ENCODE results near the gene C1QTNF9B. TPM values are rescaled to one million over a fixed set of nuclear protein-coding genes. Genes with fewer than 3 reads are reported as not detected.
A peak's percentile ranks its signal among the peaks of the same experiment; 100 is the strongest.
"Not testable (repeated sequence)": the region's sequence is repeated elsewhere in the genome, so short reads cannot be mapped to it uniquely, and the experiment has no call there.

C1QTNF9B gene
- total RNA-seq, 1 donor from 2014 or later = 4.1 TPM

- intact Hi-C loops (cut with micrococcal nuclease) = no loop called here
- DNase-seq (no peak), ATAC-seq (no peak)
Measured at GRCh38 chr13:23901365-23901764, 4.1 kb upstream of the C1QTNF9B start.

- intact Hi-C loops (cut with micrococcal nuclease) = no loop called here
- peak; percentile 50 for ATAC-seq
- DNase-seq = no peak
Measured at GRCh38 chr13:23899555-23899954, 2.3 kb upstream of the C1QTNF9B start.

- intact Hi-C loops (cut with micrococcal nuclease) = no loop called here
- ATAC-seq (no peak), DNase-seq (no peak)
Measured at GRCh38 chr13:23898101-23898500, 799 bp upstream of the C1QTNF9B start.

- DNase-seq; intact Hi-C loops (cut with micrococcal nuclease); ATAC-seq: not testable (repeated sequence)
Measured at GRCh38 chr13:23894746-23895145, 2.6 kb downstream of the C1QTNF9B start.

- intact Hi-C loops (cut with micrococcal nuclease); ATAC-seq; DNase-seq: not testable (repeated sequence)
Measured at GRCh38 chr13:23893791-23894190, 3.5 kb downstream of the C1QTNF9B start.

- ATAC-seq (no peak), DNase-seq (no peak)
- intact Hi-C loops (cut with micrococcal nuclease) = no loop called here
Measured at GRCh38 chr13:23889615-23890607, 7.4 kb downstream of the C1QTNF9B start.

GRCh38 chr13:23888658-23889614 is 8.4 kb downstream of the C1QTNF9B start, which contains the start of gene MIPEP:
MIPEP (minus strand) TSS chr13:23889400; CDS start chr13:23889320, 80 bp downstream.
- intact Hi-C loops (cut with micrococcal nuclease) = no loop called here
- DNase-seq (peak; percentile 96), ATAC-seq (peak; percentile 99)

GRCh38 chr13:23884361-23884760 is 12.9 kb downstream of the C1QTNF9B start:
- DNase-seq; intact Hi-C loops (cut with micrococcal nuclease); ATAC-seq: not testable (repeated sequence)

- ATAC-seq = no peak
- intact Hi-C loops (cut with micrococcal nuclease) = no loop called here
- DNase-seq = no peak
Measured at GRCh38 chr13:23883255-23883654, 14.0 kb downstream of the C1QTNF9B start.

GRCh38 chr13:23881402-23881800 is 15.9 kb downstream of the C1QTNF9B start:
- intact Hi-C loops (cut with micrococcal nuclease); DNase-seq; ATAC-seq: not testable (repeated sequence)

- intact Hi-C loops (cut with micrococcal nuclease); DNase-seq; ATAC-seq: not testable (repeated sequence)
Measured at GRCh38 chr13:23880493-23881401, 16.6 kb downstream of the C1QTNF9B start.

GRCh38 chr13:23877286-23877685 is 20.0 kb downstream of the C1QTNF9B start:
- ATAC-seq = no peak
- intact Hi-C loops (cut with micrococcal nuclease) = loop anchor here (10.0 kb wide), 1 partner anchor 162 kb away; no protein-coding TSS in a partner anchor
- no peak for DNase-seq

- DNase-seq (no peak), ATAC-seq (no peak)
- intact Hi-C loops (cut with micrococcal nuclease) = loop anchor here (10.0 kb wide), 1 partner anchor 161 kb away; no protein-coding TSS in a partner anchor
Measured at GRCh38 chr13:23876265-23876664, 21.0 kb downstream of the C1QTNF9B start.

- peak; percentile 41 for ATAC-seq
- intact Hi-C loops (cut with micrococcal nuclease) = loop anchor here (5.0 to 10.0 kb wide), 2 partner anchors 157 to 404 kb away; no protein-coding TSS in a partner anchor
- no peak for DNase-seq
Measured at GRCh38 chr13:23871616-23872220, 25.6 kb downstream of the C1QTNF9B start.

GRCh38 chr13:23870356-23871140 is 26.8 kb downstream of the C1QTNF9B start:
- DNase-seq = no peak
- no peak for ATAC-seq
- intact Hi-C loops (cut with micrococcal nuclease) = loop anchor here (5.0 to 10.0 kb wide), 2 partner anchors 156 to 403 kb away; no protein-coding TSS in a partner anchor

GRCh38 chr13:23868521-23868920 is 28.8 kb downstream of the C1QTNF9B start:
- no peak for DNase-seq
- no peak for ATAC-seq
- intact Hi-C loops (cut with micrococcal nuclease) = no loop called here

- intact Hi-C loops (cut with micrococcal nuclease) = no loop called here
- DNase-seq = no peak
- no peak for ATAC-seq
Measured at GRCh38 chr13:23867027-23867491, 30.2 kb downstream of the C1QTNF9B start.

Data from left ventricle myocardium superior (tissue), 1 donor.